LoVo (cell line): ENCODE data around the gene RPL37.
"Not testable (repeated sequence)": the region's sequence is repeated elsewhere in the genome, so short reads cannot be mapped to it uniquely, and the experiment has no call there.

Experiments
- DNase-seq: peaks from one replicate; pipeline ENCODE4 v3.0.0-alpha.2; 2016; ENCODE audit warnings: low spot score

The RPL37 gene

GRCh38 chr5:40796487-40796889, 38.5 kb downstream of the RPL37 start:
- DNase-seq, result no peak

DNA sequence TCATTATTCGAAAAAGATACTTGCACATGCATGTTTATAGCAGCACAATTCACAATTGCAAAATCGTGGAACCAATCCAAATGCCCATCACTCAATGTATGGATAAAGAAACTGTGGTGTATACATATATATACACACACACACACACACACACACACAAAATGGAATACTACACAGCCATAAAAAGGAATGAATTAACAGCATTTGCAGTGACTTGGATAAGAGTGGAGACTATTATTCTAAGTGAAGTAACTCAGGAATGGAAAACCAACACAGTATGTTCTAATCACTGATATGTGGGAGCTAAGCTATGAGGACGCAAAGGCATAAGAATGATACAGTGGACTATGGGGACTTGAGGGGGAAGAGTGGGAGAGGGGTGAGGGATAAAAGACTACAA, 40.1 kb downstream of the RPL37 start:
- DNase-seq, result not testable (repeated sequence)

DNA sequence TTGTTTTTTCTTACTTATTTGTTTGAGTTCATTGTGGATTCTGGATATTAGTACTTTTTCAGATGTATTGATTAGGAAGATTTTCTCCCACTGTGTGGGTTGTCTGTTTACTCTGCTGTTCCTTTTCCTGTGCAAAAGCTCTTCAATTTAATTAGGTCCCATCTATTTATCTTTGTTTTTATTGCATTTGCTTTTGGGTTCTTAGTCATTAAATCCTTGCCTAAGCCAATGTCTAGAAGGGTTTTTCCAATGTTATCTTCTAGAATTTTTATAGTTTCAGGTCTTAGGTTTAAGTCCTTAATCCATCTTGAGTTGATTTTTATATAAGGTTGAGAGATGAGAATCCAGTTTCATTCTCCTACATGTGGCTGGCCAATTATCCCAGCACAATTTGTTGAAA, 40.7 kb downstream of the RPL37 start:
- not testable (repeated sequence) for DNase-seq

DNA sequence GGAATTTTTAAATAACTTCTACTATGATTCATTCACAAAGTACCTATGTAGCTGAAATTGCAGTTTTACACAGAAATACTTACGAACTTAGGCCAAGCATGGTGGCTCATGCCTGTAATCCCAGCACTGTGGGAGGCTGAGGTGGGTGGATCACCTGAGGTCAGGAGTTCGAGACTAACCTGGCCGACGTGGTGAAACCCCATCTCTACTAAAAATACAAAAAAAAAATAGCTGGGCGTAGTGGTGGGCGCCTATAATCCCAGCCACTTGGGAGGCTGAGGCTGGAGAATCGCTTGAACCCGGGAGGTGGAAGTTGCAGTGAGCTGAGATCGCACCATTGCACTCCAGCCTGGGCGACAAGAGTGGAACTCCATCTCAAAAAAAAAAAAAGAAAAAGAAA, 42.3 kb downstream of the RPL37 start:
- not testable (repeated sequence) for DNase-seq

DNA sequence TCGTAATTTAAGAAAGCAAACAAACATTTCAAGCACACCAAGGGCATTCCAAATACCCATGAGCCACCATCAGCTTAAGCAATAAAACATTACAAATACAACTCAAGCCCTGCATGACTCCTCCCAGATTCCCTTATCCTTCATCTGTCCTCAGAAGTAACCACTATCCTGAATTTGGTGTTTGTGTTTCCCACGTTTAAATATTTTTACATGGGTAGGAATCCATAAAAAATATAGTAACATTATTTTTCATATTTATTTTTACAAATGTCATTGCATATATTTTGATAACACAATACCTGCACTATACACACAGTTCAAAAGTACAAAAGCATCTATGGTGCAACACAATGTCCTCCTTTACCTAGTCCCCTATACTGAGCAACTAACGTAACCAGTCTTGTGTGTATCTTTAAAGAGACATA, 43.3 kb downstream of the RPL37 start:
- DNase-seq, result peak; percentile 33

DNA sequence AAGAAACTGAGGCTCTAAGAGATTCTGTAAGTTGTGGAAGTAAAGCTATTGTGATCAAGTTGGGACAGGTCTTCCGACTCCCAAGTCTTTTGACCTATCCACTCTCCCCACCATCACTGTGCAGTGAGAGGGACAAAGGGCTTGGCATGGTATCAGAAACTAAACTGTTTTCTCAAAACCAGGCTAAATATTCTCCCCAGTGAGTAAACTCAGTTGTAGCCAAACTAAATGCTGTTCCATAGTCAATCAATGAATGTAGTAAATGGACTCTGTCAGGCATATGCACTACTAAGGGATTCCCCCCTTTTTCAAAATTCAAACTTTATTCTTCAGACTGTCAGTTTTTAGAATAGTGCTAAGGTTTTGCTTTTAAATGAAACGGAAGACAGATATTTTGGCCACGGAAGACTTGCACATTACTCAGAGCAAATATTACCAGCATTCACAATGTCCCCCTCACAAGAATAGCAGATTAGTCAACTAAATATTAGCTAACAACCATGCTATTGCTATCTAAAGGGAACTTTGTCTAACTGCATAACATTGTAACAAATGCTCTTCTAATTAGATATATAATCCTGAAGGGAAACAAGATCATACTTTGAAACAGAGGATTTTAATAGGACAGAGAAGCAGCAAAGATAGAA, 44.0 kb downstream of the RPL37 start:
- DNase-seq, result no peak

GRCh38 chr5:40788941-40789340, 46.1 kb downstream of the RPL37 start:
- not testable (repeated sequence) for DNase-seq

DNA sequence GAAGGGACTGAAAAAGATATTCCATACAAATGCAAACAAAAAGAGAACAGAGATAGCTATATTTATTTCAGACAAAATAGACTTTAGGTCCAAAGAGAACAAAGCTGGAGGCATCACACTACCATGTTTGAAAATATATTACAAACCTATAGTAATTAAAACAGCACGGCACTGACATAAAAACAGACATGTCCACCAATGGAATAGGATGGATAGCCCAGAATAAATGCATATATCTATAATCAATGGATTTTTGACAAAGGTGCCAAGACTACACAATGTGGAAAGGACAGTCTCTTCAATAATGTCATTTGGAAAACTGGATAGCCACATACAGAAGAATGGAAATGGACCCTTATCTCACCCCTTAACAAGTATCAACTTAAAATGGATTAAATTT, 47.0 kb downstream of the RPL37 start:
- DNase-seq, result no peak

- DNase-seq, result not testable (repeated sequence)
These were observed 48.4 kb downstream of the RPL37 start for GRCh38 chr5:40786664-40787063.

GRCh38 chr5:40784916-40785315, 50.1 kb downstream of the RPL37 start:
- no peak for DNase-seq

DNA sequence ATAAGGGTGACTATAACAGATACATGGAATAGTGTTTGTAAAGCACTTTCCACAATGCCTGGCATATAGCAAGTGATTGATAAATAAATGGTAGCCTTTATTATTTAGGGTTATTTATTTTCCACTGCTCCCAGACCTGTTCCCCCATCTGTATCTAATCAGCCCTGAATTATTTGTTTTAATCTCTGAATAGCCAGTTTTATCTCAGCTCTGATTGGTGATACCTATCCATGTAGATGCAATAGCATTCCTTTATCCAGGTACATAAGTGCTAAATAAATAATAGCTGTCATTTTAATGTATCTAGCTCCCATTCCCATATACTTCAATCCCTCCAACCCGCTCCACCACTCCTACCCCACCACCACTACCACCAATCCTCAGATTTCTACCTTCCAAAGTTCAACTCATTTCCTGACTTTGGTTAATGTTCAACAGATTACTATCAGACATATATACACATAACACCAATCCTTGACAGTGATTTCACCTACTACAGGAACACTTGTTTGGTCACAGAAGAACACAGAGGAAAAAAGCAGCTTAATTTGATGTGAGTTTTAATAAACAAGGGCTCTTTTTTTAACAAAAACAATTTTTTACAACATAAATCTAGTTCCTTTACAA, 50.9 kb downstream of the RPL37 start:
- DNase-seq, result peak; percentile 73

DNA sequence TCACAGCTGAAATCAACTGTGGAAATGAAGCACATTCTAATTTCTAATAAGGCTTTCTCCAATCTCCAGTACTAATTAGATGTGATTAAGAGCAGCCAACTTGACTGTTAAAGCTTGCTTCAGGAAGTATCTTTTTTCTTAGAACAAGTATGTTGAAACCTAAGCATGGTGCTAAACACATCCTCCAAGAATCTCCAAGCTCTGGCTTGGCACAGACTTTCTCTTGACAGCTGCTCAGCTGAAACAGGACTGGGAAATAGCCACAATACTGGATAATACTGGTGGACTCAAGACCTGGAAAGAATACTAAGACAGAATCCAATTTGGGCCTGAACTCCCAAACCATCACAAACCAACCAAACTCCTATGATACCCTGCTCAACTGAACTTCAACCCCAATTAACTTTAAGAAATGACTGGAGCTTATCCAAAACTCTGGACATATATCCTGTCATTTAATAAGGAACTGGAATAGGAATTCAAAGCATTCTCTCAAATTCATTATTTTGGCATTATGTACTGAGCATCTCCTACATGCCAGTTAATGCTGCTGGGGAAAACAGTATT, 53.1 kb downstream of the RPL37 start:
- no peak for DNase-seq

- no peak for DNase-seq
These were observed 54.2 kb downstream of the RPL37 start for GRCh38 chr5:40780858-40781257.

- no peak for DNase-seq
These were observed 54.8 kb downstream of the RPL37 start for GRCh38 chr5:40780199-40780598.

DNA sequence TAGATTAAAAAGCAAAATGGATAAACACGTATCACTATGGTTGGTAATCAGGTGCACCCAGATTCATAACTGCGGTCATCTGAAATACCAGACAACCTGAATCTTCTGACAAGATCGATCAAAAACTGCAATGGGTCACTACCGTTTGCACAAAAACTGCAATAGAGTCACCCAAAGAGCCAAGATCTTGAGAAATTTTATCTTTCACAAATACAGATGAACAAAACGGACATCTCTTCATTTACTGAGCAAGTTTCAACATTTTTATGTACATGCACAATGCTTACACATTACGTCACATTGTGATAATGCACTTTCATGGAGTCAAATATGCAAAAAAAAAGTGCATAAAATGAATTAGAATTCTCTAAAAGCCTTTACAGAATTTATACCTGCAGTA, 55.5 kb downstream of the RPL37 start:
- DNase-seq, result no peak

GRCh38 chr5:40778133-40778532, 56.9 kb downstream of the RPL37 start:
- no peak for DNase-seq

DNA sequence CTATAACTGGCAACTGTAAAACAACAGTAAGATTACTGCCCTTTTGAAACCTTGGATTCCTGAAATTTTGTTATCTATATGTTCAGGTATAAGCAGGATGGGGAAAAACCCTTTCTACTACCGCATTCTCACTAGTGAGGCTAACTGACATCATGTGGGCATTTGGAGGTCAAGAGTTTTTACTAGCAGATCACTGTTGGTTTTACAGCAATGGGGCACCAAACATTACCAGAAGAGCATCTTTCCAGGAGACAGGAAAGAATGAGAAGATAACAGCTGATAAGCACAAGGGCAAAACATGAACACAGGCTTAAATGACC, 58.4 kb downstream of the RPL37 start:
- DNase-seq, result no peak

- peak; percentile 37 for DNase-seq
These were observed 59.0 kb downstream of the RPL37 start for GRCh38 chr5:40775846-40776657.
